ENCODE measurements around the gene MYO5C. TPM values are rescaled to one million over a fixed set of nuclear protein-coding genes. Genes with fewer than 3 reads are reported as not detected.

MYO5C gene
- total RNA-seq, 1 experiment from 2014 or later, result 28.2 TPM

DNA sequence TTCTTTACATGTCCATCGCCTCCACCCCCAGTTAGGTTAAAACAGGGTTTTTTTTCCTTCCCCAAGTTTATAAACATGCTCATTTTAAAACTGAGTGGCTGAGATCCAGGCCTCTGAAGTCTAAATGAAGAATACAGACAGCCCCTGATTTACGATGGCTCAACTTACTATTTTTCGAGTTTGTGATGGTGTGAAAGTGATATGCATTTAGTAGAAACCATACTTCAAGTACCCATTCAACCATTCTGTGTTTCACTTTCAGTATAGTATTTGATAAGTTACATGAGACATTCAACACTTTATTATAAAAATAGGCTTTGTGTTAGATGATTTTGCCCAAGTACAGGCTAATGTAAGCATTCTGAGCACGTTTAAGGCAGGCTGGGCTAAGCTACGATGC, 73.9 kb downstream of the MYO5C start:
- DNase-seq (ENCODE audit: low read depth, low spot score) (no peak), ATAC-seq (no peak)
- intact Hi-C loops (cut with micrococcal nuclease; ENCODE audit: unreplicated experiment) (no loop called here), in situ Hi-C loops (cut with HindIII; ENCODE audit: low pct_unique_long_range_greater_than_20kb, low sequenced_read_pairs) (no loop called here)
- H3K27me3 ChIP-seq (ENCODE audit: control insufficient read depth, insufficient read depth, low read length), result no peaks in the 10 kb centered on the region
- no peak overlapping the region for H3K4me3 ChIP-seq (ENCODE audit: low read depth in 2 of 2, low read length in 2 of 2)
- no peaks in the 10 kb centered on the region for H3K4me1 ChIP-seq (ENCODE audit: control insufficient read depth, insufficient read depth, low read length)
- no peak for TF ChIP-seq POLR2AphosphoS5 (IDR thresholded peaks at IDR 0.05; ENCODE audit: low read depth, low read length)
- TF ChIP-seq, protein P1, sequence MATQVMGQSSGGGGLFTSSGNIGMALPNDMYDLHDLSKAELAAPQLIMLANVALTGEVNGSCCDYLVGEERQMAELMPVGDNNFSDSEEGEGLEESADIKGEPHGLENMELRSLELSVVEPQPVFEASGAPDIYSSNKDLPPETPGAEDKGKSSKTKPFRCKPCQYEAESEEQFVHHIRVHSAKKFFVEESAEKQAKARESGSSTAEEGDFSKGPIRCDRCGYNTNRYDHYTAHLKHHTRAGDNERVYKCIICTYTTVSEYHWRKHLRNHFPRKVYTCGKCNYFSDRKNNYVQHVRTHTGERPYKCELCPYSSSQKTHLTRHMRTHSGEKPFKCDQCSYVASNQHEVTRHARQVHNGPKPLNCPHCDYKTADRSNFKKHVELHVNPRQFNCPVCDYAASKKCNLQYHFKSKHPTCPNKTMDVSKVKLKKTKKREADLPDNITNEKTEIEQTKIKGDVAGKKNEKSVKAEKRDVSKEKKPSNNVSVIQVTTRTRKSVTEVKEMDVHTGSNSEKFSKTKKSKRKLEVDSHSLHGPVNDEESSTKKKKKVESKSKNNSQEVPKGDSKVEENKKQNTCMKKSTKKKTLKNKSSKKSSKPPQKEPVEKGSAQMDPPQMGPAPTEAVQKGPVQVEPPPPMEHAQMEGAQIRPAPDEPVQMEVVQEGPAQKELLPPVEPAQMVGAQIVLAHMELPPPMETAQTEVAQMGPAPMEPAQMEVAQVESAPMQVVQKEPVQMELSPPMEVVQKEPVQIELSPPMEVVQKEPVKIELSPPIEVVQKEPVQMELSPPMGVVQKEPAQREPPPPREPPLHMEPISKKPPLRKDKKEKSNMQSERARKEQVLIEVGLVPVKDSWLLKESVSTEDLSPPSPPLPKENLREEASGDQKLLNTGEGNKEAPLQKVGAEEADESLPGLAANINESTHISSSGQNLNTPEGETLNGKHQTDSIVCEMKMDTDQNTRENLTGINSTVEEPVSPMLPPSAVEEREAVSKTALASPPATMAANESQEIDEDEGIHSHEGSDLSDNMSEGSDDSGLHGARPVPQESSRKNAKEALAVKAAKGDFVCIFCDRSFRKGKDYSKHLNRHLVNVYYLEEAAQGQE (IDR thresholded peaks at IDR 0.05; ENCODE audit: insufficient read depth in 1 of 2, low read depth in 2 of 2, low read length in 1 of 2), result no peak
- TF ChIP-seq, protein P2, sequence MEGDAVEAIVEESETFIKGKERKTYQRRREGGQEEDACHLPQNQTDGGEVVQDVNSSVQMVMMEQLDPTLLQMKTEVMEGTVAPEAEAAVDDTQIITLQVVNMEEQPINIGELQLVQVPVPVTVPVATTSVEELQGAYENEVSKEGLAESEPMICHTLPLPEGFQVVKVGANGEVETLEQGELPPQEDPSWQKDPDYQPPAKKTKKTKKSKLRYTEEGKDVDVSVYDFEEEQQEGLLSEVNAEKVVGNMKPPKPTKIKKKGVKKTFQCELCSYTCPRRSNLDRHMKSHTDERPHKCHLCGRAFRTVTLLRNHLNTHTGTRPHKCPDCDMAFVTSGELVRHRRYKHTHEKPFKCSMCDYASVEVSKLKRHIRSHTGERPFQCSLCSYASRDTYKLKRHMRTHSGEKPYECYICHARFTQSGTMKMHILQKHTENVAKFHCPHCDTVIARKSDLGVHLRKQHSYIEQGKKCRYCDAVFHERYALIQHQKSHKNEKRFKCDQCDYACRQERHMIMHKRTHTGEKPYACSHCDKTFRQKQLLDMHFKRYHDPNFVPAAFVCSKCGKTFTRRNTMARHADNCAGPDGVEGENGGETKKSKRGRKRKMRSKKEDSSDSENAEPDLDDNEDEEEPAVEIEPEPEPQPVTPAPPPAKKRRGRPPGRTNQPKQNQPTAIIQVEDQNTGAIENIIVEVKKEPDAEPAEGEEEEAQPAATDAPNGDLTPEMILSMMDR (IDR thresholded peaks at IDR 0.05), result no peak
- TF ChIP-seq TCF7L2 (IDR thresholded peaks at IDR 0.05; ENCODE audit: low read depth, low read length), result no peak
- TF ChIP-seq SIN3A (IDR thresholded peaks at IDR 0.05; ENCODE audit: borderline replicate concordance, insufficient read depth, low read depth, low read length), result no peak
- peaks cover 2% of the 10 kb centered on the region; the same call in 1 of the 2 replicates for H3K36me3 ChIP-seq (ENCODE audit: control insufficient read depth, insufficient read depth, low read length)
- no TSS peak for BruUV-seq (replicated peaks)
- H3K27ac ChIP-seq (ENCODE audit: low read length), result no peak overlapping the region
- ChIA-PET POLR2A (no interaction called here), CTCF (no interaction called here)
- H3K9me3 ChIP-seq (ENCODE audit: control insufficient read depth, insufficient read depth, low read depth, low read length), result no peaks in the 10 kb centered on the region

DNA sequence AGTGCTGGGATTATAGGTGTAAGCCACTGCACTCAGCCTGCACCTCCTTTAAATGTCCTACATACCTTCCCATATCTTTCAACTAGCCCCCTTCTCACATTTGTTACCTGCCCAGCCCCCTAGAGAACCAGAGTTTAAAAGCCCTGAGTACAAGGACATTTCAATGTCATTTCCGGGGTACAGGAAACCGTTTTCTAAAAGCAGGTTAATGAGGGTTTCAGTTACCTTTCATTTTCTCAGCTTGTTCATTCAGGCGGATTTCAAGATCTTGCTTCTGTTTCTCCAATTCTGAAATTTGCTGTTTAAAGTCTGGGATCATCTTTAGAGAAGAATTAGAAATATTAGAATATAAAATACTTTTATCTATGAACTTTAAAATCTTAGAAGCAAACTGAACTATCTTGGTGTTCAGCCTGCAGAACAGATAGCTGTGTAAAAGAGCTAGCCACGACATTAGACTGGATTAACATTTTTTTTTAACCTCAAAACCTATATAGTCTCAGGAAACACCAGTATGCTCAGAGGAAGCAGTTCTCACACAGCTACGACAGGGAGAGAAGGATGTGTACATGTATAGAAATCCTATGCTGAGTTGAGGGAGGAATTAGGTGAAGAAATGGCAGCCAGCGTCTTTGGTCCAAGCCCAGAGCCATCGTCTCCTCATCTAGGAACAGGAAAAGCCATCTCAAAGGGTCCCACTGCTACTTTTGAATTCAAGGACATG, 74.5 kb downstream of the MYO5C start:
- BruUV-seq (replicated peaks), result no TSS peak
- Histone ChIP-seq H3K36me3 (ENCODE audit: control insufficient read depth, insufficient read depth, low read length) (peaks cover 2% of the 10 kb centered on the region; the same call in 1 of the 2 replicates), H3K27me3 (ENCODE audit: control insufficient read depth, insufficient read depth, low read length) (no peaks in the 10 kb centered on the region), H3K4me3 (ENCODE audit: low read depth in 2 of 2, low read length in 2 of 2) (no peak overlapping the region), H3K9me3 (ENCODE audit: control insufficient read depth, insufficient read depth, low read depth, low read length) (no peaks in the 10 kb centered on the region), H3K4me1 (ENCODE audit: control insufficient read depth, insufficient read depth, low read length) (no peaks in the 10 kb centered on the region), H3K27ac (ENCODE audit: low read length) (no peak overlapping the region)
- in situ Hi-C loops (cut with HindIII; ENCODE audit: low pct_unique_long_range_greater_than_20kb, low sequenced_read_pairs) (no loop called here), intact Hi-C loops (cut with micrococcal nuclease; ENCODE audit: unreplicated experiment) (no loop called here)
- ChIA-PET POLR2A (no interaction called here), CTCF (no interaction called here)
- TF ChIP-seq TCF7L2 (IDR thresholded peaks at IDR 0.05; ENCODE audit: low read depth, low read length) (no peak), POLR2AphosphoS5 (IDR thresholded peaks at IDR 0.05; ENCODE audit: low read depth, low read length) (no peak), SIN3A (IDR thresholded peaks at IDR 0.05; ENCODE audit: borderline replicate concordance, insufficient read depth, low read depth, low read length) (no peak)
- TF ChIP-seq, protein P1 (IDR thresholded peaks at IDR 0.05; ENCODE audit: insufficient read depth in 1 of 2, low read depth in 2 of 2, low read length in 1 of 2), result no peak
- TF ChIP-seq, protein P2 (IDR thresholded peaks at IDR 0.05), result no peak
- ATAC-seq (no peak), DNase-seq (ENCODE audit: low read depth, low spot score) (no peak)

All from Panc1 (cell line).